HCT116 (cell line): ENCODE results near the gene HOXC6.

Experiments
- CEBPB ChIP-seq: IDR thresholded peaks from 2 replicates; pipeline ENCODE4 v1.6.1; 2012; ENCODE audit warnings: low read depth
- CTCF ChIP-seq, 3 experiments: fragments of 200-600 bp in 1 of 3; sonication (generic) in 1 of 3; IDR thresholded peaks in 2 of 3; conservative IDR thresholded peaks in 1 of 3; 2 replicates each; pipeline ENCODE4 v1.5.1; 2012 to 2017; ENCODE audit warnings: low read depth in 2 of 3, low read length in 2 of 3, antibody characterized with exemption in 1 of 3, borderline replicate concordance in 1 of 3, control low read depth in 1 of 3, mild to moderate bottlenecking in 1 of 3, mixed read lengths in 1 of 3, mixed run types in 1 of 3, moderate library complexity in 1 of 3; ENCODE audit not compliant: insufficient read depth in 1 of 3
- EZH2 ChIP-seq: fragments of 200-600 bp; sonication (generic); IDR thresholded peaks from 2 replicates; pipeline ENCODE4 v1.6.1; 2017; ENCODE audit warnings: antibody characterized with exemption, mixed run types
- POLR2A ChIP-seq: IDR thresholded peaks from 2 replicates; pipeline ENCODE4 v1.7.0; 2011; ENCODE audit warnings: borderline replicate concordance; ENCODE audit not compliant: insufficient read depth, insufficient read length; ENCODE audit errors: extremely low read depth
- POLR2AphosphoS5 ChIP-seq: IDR thresholded peaks from 2 replicates; pipeline ENCODE4 v1.6.1; 2011; ENCODE audit warnings: mild to moderate bottlenecking, low read depth, low read length, moderate library complexity
- RAD21 ChIP-seq: IDR thresholded peaks from 2 replicates; pipeline ENCODE4 v1.6.1; 2012; ENCODE audit warnings: low read depth, mild to moderate bottlenecking
- SP1 ChIP-seq: IDR thresholded peaks from 2 replicates; pipeline ENCODE4 v1.6.1; 2012; ENCODE audit warnings: low read depth
- SRF ChIP-seq: IDR thresholded peaks from 2 replicates; pipeline ENCODE4 v1.6.1; 2012; ENCODE audit warnings: low read depth
- ZFX ChIP-seq: fragments of 450-650 bp; IDR thresholded peaks from 2 replicates; pipeline ENCODE4 v1.6.1; 2017
- TF ChIP-seq, protein P1 (sequence below): IDR thresholded peaks from 2 replicates; pipeline ENCODE4 v1.6.1; 2012
- TF ChIP-seq, protein P2 (sequence below): IDR thresholded peaks from 2 replicates; pipeline ENCODE4 v1.6.1; 2011; ENCODE audit warnings: mild to moderate bottlenecking, low read length, moderate library complexity; ENCODE audit not compliant: insufficient replicate concordance; ENCODE audit errors: extremely low read depth

DNA sequence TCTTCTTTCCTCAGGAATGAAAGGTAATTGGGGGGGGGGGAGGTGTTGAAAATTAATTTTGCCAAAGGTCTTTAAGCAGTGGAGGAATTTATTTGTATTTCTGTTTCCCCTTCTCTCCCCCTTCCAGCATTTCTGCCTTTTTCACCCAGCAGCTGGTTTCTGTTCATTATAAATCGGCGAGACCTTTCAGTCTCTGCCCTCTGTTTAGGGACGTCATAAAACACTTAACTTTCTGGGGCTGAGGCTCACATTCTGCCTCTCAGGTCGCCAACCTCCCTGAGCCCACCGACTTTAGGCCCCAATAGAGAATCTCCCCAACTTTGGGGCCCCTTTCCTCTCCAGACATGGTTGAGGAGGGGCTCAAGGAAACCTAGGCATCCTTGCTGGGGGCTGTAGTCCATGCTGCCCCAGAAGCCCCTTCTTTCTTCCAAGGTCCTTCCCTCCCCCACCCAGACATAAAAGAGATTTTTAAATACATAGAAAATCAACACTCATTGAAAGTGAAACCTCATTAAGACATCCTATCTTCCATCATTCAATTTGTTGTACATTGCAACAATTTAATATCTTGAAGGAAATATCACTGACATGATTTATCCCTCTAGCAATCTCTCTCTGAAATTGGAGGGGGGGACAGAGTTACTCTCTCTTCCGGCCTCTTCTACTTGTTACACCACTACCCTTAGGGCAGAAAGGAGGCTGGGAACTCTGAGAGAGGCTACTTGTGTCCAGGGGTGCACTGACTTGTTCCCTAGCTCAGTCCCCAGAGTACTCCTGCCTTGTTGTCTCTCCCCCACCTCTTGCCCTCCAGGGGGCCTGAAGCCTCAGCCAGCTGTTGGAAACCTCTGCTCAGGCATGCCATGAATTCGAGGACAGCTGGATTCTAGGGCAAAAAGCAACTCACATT lies 2.5 kb upstream of the HOXC6 start:
- TF ChIP-seq POLR2AphosphoS5 (no peak), RAD21 (no peak), POLR2A (no peak), CTCF (IDR thresholded peaks at IDR 0.05 in 2 of 3, conservative IDR thresholded peaks at IDR 0.05 in 1 of 3; ENCODE audit: borderline replicate concordance in 1 of 3, insufficient read depth in 1 of 3, low read depth in 2 of 3, low read length in 2 of 3) (no peak), ZFX (no peak), SP1 (no peak), CEBPB (no peak), SRF (no peak), EZH2 (no peak)
- TF ChIP-seq, protein P1, sequence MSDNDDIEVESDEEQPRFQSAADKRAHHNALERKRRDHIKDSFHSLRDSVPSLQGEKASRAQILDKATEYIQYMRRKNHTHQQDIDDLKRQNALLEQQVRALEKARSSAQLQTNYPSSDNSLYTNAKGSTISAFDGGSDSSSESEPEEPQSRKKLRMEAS = no peak
- TF ChIP-seq, protein P2, sequence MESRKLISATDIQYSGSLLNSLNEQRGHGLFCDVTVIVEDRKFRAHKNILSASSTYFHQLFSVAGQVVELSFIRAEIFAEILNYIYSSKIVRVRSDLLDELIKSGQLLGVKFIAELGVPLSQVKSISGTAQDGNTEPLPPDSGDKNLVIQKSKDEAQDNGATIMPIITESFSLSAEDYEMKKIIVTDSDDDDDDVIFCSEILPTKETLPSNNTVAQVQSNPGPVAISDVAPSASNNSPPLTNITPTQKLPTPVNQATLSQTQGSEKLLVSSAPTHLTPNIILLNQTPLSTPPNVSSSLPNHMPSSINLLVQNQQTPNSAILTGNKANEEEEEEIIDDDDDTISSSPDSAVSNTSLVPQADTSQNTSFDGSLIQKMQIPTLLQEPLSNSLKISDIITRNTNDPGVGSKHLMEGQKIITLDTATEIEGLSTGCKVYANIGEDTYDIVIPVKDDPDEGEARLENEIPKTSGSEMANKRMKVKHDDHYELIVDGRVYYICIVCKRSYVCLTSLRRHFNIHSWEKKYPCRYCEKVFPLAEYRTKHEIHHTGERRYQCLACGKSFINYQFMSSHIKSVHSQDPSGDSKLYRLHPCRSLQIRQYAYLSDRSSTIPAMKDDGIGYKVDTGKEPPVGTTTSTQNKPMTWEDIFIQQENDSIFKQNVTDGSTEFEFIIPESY = no peak
